MCF 10A (cell line): ENCODE results near the gene GPC3. TPM values are rescaled to one million over a fixed set of nuclear protein-coding genes. Genes with fewer than 3 reads are reported as not detected.

Experiments used
- BruUV-seq: library from RNA; stranded (reverse); fragments of 400-500 nt; replicated peaks from 2 replicates; lab custom pipeline; 2021; lab: Mats Ljungman, UMichigan
- CTCF ChIA-PET: fragments of 300-600 bp; sonication (Branson Sonifier 250); formaldehyde crosslinking; extraction: SDS; loops from one replicate; lab custom pipeline; 2021; ENCODE audit warnings: antibody characterized with exemption, inconsistent platforms; lab: Yijun Ruan, JAX
- POLR2A ChIA-PET: fragments of 300-600, 350-650 bp; sonication (Branson Sonifier 250); formaldehyde crosslinking; extraction: SDS; loops from one replicate; lab custom pipeline; 2020; ENCODE audit warnings: antibody characterized with exemption, inconsistent platforms; lab: Yijun Ruan, JAX
- DNase-seq: peaks from one replicate; pipeline ENCODE4 v3.0.0-alpha.2; 2018; ENCODE audit not compliant: unreplicated experiment
- H3K27ac Mint-ChIP-seq: one replicate; pipeline ENCODE4 v1.8.0; 2022; ENCODE audit warnings: mild to moderate bottlenecking, low read depth, mixed read lengths; ENCODE audit not compliant: unreplicated experiment
- H3K27me3 Mint-ChIP-seq: one replicate; pipeline ENCODE4 v1.8.0; 2022; ENCODE audit warnings: mixed read lengths; ENCODE audit not compliant: insufficient read depth, unreplicated experiment
- H3K36me3 Mint-ChIP-seq: one replicate; pipeline ENCODE4 v1.8.0; 2022; ENCODE audit warnings: mild to moderate bottlenecking, moderate library complexity, mixed read lengths; ENCODE audit not compliant: insufficient read depth, unreplicated experiment
- H3K4me1 Mint-ChIP-seq: one replicate; pipeline ENCODE4 v1.8.0; 2022; ENCODE audit warnings: mixed read lengths; ENCODE audit not compliant: insufficient read depth, unreplicated experiment
- H3K4me3 Mint-ChIP-seq: one replicate; pipeline ENCODE4 v1.8.0; 2022; ENCODE audit warnings: mild to moderate bottlenecking, moderate library complexity, mixed read lengths; ENCODE audit not compliant: unreplicated experiment
- H3K9me3 Mint-ChIP-seq: one replicate; pipeline ENCODE4 v1.8.0; 2022; ENCODE audit warnings: mixed read lengths; ENCODE audit not compliant: unreplicated experiment
- intact Hi-C: fragments of 100-400 bp; cut with micrococcal nuclease; formaldehyde crosslinking; loops from 2 replicates; pipeline ENCODE4 v1.14.1; 2022
- total RNA-seq: library from RNA; stranded (reverse); gene quantifications from 2 replicates; pipeline ENCODE4 v1.2.3, GENCODE V29; 2022
- TF ChIP-seq, protein P1 (sequence below): fragments of 200-600 bp; IDR thresholded peaks from one replicate; pipeline ENCODE4 v1.8.0; 2022; ENCODE audit warnings: antibody characterized with exemption, mild to moderate bottlenecking; ENCODE audit not compliant: unreplicated experiment

The GPC3 gene
- total RNA-seq, 1 experiment from 2014 or later: 0.37 TPM

DNA sequence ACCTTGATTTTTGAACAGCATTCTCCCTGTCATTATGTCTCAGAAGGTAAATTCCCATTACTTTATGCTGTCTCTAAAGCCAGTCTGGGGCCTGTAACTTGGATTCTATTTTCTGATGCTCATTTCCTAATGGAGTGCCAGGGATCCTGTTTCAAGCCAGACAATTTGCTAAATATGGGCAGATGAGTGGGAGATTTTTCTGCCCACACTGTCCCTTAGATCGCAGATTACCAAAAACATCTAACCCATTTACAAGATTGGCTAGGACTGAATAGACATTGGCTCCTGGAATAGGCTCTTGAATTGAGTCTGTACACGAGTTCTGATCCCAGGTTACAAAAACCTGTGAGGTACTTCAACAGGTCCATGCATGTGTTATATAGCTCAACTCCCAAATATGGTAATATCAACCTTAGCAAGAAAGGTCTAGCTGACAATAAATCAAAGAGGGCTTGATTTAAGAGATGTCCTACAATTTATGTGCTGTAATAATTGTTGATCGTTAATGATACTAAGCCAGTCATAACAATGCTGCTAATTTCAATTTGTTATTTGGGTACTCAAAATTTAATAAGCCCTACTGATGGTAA is 5.7 kb downstream of the GPC3 start:
- no peak overlapping the region for H3K27ac Mint-ChIP-seq
- H3K9me3 Mint-ChIP-seq: no peaks in the 10 kb centered on the region
- TF ChIP-seq, protein P1, sequence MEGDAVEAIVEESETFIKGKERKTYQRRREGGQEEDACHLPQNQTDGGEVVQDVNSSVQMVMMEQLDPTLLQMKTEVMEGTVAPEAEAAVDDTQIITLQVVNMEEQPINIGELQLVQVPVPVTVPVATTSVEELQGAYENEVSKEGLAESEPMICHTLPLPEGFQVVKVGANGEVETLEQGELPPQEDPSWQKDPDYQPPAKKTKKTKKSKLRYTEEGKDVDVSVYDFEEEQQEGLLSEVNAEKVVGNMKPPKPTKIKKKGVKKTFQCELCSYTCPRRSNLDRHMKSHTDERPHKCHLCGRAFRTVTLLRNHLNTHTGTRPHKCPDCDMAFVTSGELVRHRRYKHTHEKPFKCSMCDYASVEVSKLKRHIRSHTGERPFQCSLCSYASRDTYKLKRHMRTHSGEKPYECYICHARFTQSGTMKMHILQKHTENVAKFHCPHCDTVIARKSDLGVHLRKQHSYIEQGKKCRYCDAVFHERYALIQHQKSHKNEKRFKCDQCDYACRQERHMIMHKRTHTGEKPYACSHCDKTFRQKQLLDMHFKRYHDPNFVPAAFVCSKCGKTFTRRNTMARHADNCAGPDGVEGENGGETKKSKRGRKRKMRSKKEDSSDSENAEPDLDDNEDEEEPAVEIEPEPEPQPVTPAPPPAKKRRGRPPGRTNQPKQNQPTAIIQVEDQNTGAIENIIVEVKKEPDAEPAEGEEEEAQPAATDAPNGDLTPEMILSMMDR: no peak
- H3K4me1 Mint-ChIP-seq: no peaks in the 10 kb centered on the region
- ChIA-PET POLR2A (no interaction called here), CTCF (no interaction called here)
- H3K36me3 Mint-ChIP-seq: no peaks in the 10 kb centered on the region
- BruUV-seq: no TSS peak
- intact Hi-C loops: no loop called here
- no peak overlapping the region for H3K4me3 Mint-ChIP-seq
- DNase-seq: no peak
- peaks cover 57% of the 10 kb centered on the region for H3K27me3 Mint-ChIP-seq

DNA sequence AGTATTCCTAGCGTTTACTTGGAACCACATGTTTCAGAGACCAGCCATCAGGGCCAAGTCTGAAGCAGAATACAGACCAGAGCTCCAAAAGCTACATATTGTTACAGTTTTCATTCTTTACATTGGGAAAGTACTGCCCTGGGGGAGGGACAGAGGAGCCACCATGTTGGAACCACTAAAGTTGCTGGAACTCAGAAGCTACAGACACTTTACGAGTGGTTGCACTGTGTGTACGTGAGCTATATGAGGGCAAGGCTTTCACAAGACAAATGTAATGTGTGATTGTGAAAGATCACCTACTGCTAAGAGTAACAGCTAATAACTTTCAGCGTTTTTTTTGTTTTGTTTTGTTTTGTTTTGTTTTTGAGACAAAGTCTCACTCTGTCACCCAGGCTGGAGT is 11.7 kb downstream of the GPC3 start:
- ChIA-PET POLR2A (no interaction called here), CTCF (interaction anchor here (0.5 kb wide), 1 partner anchor 705 kb away, joined by 3 read pairs; no protein-coding TSS in a partner anchor)
- Mint-ChIP-seq H3K36me3 (no peaks in the 10 kb centered on the region), H3K27me3 (peaks cover 63% of the 10 kb centered on the region), H3K4me3 (no peak overlapping the region), H3K27ac (no peak overlapping the region), H3K4me1 (no peaks in the 10 kb centered on the region), H3K9me3 (no peaks in the 10 kb centered on the region)
- DNase-seq: no peak
- intact Hi-C loops: no loop called here
- TF ChIP-seq, protein P1: no peak
- no TSS peak for BruUV-seq

DNA sequence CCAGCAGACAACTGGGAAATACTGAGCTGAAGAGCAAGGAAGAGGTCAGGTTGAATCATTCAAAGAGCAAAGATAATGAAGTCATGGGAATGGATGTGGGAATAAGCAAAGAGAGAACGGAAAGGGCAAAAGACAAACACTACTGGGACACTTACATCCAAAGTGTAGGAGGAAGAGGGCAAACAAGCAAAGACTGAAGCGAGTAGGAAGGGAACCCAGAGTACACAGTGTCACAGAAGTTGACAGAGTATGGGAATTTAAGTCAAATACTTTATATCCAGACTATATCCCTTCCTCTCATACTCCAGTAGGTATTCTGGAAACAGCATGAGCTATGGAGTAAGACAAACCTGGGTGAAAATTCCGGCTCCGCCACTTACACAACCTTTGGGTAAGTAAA is 12.5 kb downstream of the GPC3 start:
- no peaks in the 10 kb centered on the region for H3K36me3 Mint-ChIP-seq

DNA sequence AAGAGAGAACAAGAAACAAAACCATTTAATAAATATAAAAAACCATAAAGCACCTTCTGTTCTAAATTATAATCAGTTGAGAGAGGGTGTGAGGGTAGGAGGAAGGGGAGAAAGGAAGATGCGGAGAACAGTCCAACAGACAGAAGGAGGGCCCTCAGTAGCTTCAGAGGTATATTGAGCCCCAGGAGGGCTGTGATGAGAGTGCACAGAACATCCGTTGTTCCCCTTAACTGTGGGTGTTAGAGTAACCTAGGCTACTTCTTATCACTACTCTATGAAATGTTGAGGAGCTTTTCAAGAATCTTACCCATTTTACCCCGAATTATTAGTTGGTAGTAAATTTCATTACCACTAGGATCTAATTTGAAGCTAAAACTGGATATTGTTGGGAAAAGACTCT is 13.8 kb downstream of the GPC3 start:
- intact Hi-C loops: no loop called here
- ChIA-PET CTCF (no interaction called here), POLR2A (no interaction called here)
- Mint-ChIP-seq H3K27ac (no peak overlapping the region), H3K4me3 (no peak overlapping the region), H3K4me1 (no peaks in the 10 kb centered on the region), H3K36me3 (no peaks in the 10 kb centered on the region), H3K9me3 (no peaks in the 10 kb centered on the region), H3K27me3 (peaks cover 66% of the 10 kb centered on the region)
- DNase-seq: no peak
- BruUV-seq: no TSS peak
- TF ChIP-seq, protein P1: no peak

More for the DNA sequence above, 12.5 kb downstream of the GPC3 start:
- no peak overlapping the region for H3K27ac Mint-ChIP-seq
- H3K4me1 Mint-ChIP-seq: no peaks in the 10 kb centered on the region
- H3K4me3 Mint-ChIP-seq: no peak overlapping the region
- no TSS peak for BruUV-seq
- TF ChIP-seq, protein P1: no peak
- no peak for DNase-seq
- ChIA-PET POLR2A (no interaction called here), CTCF (no interaction called here)
- H3K27me3 Mint-ChIP-seq: peaks cover 63% of the 10 kb centered on the region
- no peaks in the 10 kb centered on the region for H3K9me3 Mint-ChIP-seq
- intact Hi-C loops: no loop called here
